SK-N-SH treated with all-trans-retinoic acid at 6 μM for 48 hours (cell line): Measurements from ENCODE around the gene RASGRF2.

Experiments used
- ATAC-seq: fragments of 200-7000 bp; cut with Tn5 transposase; 3 replicates; pipeline ENCODE4 v1.9.1; 2020; ENCODE audit warnings: mild to moderate bottlenecking, moderate library complexity
- ARNTL ChIP-seq: fragments of 450-650 bp; formaldehyde crosslinking; IDR thresholded peaks from 2 replicates; pipeline ENCODE4 v1.5.0; 2020; ENCODE audit warnings: low read depth, mild to moderate bottlenecking, moderate library complexity, borderline replicate concordance
- CSDC2 ChIP-seq: fragments of 250-450 bp; sonication (Bioruptor Pico); IDR thresholded peaks from 2 replicates; pipeline ENCODE4 v1.5.0; 2020; ENCODE audit warnings: mild to moderate bottlenecking, moderate library complexity
- ESRRG ChIP-seq: fragments of 250-450 bp; sonication (Bioruptor Pico); IDR thresholded peaks from 2 replicates; pipeline ENCODE4 v1.6.1; 2021; ENCODE audit warnings: mild to moderate bottlenecking
- GLIS3 ChIP-seq: fragments of 250-450 bp; sonication (Bioruptor Pico); IDR thresholded peaks from 2 replicates; pipeline ENCODE4 v1.5.0; 2020; ENCODE audit warnings: mild to moderate bottlenecking, moderate library complexity
- ISL1 ChIP-seq: fragments of 250-450 bp; sonication (Bioruptor Pico); IDR thresholded peaks from 2 replicates; pipeline ENCODE4 v2.1.2; 2022; ENCODE audit warnings: mild to moderate bottlenecking, moderate library complexity
- OSR1 ChIP-seq: fragments of 250-450 bp; sonication (Bioruptor Pico); IDR thresholded peaks from 2 replicates; pipeline ENCODE4 v1.8.0; 2022; ENCODE audit warnings: moderate library complexity, mild to moderate bottlenecking, inconsistent platforms
- PPARA ChIP-seq: fragments of 250-450 bp; sonication (Bioruptor Pico); IDR thresholded peaks from 2 replicates; pipeline ENCODE4 v1.5.0; 2020; ENCODE audit warnings: mild to moderate bottlenecking, borderline replicate concordance
- SNAI2 ChIP-seq: fragments of 250-450 bp; sonication (Bioruptor Pico); IDR thresholded peaks from 2 replicates; pipeline ENCODE4 v1.5.0; 2020; ENCODE audit warnings: mild to moderate bottlenecking, moderate library complexity
- TCF4 ChIP-seq: fragments of 250-450 bp; sonication (Bioruptor Pico); IDR thresholded peaks from 2 replicates; pipeline ENCODE4 v1.8.0; 2021; ENCODE audit warnings: mild to moderate bottlenecking, moderate library complexity, borderline replicate concordance
- TOX ChIP-seq: fragments of 250-450 bp; sonication (Bioruptor Pico); IDR thresholded peaks from 2 replicates; pipeline ENCODE4 v1.8.0; 2021; ENCODE audit warnings: mild to moderate bottlenecking, moderate library complexity, borderline replicate concordance
- ZC3H10 ChIP-seq: fragments of 250-450 bp; sonication (Bioruptor Pico); IDR thresholded peaks from 2 replicates; pipeline ENCODE4 v1.5.1; 2021; ENCODE audit warnings: mild to moderate bottlenecking, moderate library complexity
- ZFP30 ChIP-seq: fragments of 450-650 bp; formaldehyde crosslinking; IDR thresholded peaks from 2 replicates; pipeline ENCODE4 v1.5.0; 2022; ENCODE audit warnings: mild to moderate bottlenecking, moderate library complexity
- ZNF565 ChIP-seq: fragments of 450-650 bp; formaldehyde crosslinking; conservative IDR thresholded peaks from 2 replicates; pipeline ENCODE4 v1.5.0; 2020; ENCODE audit warnings: low read depth, mild to moderate bottlenecking, moderate library complexity
- ZNF70 ChIP-seq: fragments of 450-650 bp; formaldehyde crosslinking; IDR thresholded peaks from 2 replicates; pipeline ENCODE4 v1.5.0; 2020; ENCODE audit warnings: mild to moderate bottlenecking, moderate library complexity
- ZNF8 ChIP-seq: fragments of 450-650 bp; formaldehyde crosslinking; IDR thresholded peaks from 2 replicates; pipeline ENCODE4 v1.5.0; 2020; ENCODE audit warnings: mild to moderate bottlenecking, moderate library complexity
- TF ChIP-seq, protein P1 (sequence below): fragments of 250-450 bp; sonication (Bioruptor Pico); IDR thresholded peaks from 2 replicates; pipeline ENCODE4 v1.8.0; 2021; ENCODE audit warnings: low read depth, mild to moderate bottlenecking, moderate library complexity, borderline replicate concordance
- TF ChIP-seq, protein P2 (sequence below): fragments of 250-450 bp; sonication (Bioruptor Pico); IDR thresholded peaks from 2 replicates; pipeline ENCODE4 v1.8.0; 2020; ENCODE audit warnings: mild to moderate bottlenecking, moderate library complexity, borderline replicate concordance
- TF ChIP-seq, protein P3 (sequence below): fragments of 250-450 bp; sonication (Bioruptor Pico); IDR thresholded peaks from 2 replicates; pipeline ENCODE4 v1.5.0; 2020; ENCODE audit warnings: mild to moderate bottlenecking, moderate library complexity
- TF ChIP-seq, protein P4 (sequence below): fragments of 250-450 bp; sonication (Bioruptor Pico); IDR thresholded peaks from 2 replicates; pipeline ENCODE4 v1.5.1; 2020; ENCODE audit warnings: low read depth, mild to moderate bottlenecking, moderate library complexity
- TF ChIP-seq, protein P5 (sequence below): fragments of 250-450 bp; sonication (Bioruptor Pico); IDR thresholded peaks from 2 replicates; pipeline ENCODE4 v1.5.1; 2021; ENCODE audit warnings: mild to moderate bottlenecking, moderate library complexity

The RASGRF2 gene

DNA sequence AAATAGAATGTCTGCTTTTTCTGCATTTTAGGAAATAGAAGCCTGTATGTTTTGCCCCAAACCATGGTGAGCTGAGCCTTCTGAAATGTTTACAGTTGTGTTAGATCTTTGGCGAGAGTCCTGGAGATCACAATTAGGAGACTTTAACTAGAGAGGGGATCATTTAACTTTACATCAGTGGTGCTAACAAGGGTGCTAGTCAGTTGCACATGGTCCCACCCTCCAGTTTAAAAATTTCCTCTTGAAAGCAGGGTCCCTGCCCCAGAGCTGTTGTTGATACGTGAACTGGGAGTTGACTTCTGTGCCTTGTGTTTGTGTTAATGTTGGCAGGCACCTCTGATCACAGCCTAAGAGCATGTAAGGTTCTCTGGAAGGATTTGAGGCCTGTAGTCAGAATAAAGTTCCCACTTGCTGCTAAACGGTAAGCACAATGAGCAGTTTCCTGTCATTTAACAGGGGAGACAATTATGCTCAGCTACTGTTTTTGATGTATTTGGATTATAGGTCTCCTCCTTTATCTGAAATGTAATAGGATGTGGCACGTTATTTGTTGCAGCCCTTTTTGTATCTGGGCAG, 43.7 kb downstream of the RASGRF2 start:
- TF ChIP-seq SNAI2 (CRISPR knock-in tag) (no peak), ARNTL (CRISPR knock-in tag) (no peak), ZC3H10 (no peak), ZNF70 (CRISPR knock-in tag) (no peak), CSDC2 (CRISPR knock-in tag) (no peak), GLIS3 (CRISPR knock-in tag) (no peak), ZFP30 (CRISPR knock-in tag) (no peak), ISL1 (CRISPR knock-in tag) (no peak), TCF4 (no peak), ZNF8 (CRISPR knock-in tag) (no peak), TOX (CRISPR knock-in tag) (no peak)
- TF ChIP-seq, protein P1, sequence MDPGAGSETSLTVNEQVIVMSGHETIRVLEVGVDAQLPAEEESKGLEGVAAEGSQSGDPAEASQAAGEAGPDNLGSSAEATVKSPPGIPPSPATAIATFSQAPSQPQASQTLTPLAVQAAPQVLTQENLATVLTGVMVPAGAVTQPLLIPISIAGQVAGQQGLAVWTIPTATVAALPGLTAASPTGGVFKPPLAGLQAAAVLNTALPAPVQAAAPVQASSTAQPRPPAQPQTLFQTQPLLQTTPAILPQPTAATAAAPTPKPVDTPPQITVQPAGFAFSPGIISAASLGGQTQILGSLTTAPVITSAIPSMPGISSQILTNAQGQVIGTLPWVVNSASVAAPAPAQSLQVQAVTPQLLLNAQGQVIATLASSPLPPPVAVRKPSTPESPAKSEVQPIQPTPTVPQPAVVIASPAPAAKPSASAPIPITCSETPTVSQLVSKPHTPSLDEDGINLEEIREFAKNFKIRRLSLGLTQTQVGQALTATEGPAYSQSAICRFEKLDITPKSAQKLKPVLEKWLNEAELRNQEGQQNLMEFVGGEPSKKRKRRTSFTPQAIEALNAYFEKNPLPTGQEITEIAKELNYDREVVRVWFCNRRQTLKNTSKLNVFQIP (CRISPR knock-in tag): no peak
- TF ChIP-seq, protein P2, sequence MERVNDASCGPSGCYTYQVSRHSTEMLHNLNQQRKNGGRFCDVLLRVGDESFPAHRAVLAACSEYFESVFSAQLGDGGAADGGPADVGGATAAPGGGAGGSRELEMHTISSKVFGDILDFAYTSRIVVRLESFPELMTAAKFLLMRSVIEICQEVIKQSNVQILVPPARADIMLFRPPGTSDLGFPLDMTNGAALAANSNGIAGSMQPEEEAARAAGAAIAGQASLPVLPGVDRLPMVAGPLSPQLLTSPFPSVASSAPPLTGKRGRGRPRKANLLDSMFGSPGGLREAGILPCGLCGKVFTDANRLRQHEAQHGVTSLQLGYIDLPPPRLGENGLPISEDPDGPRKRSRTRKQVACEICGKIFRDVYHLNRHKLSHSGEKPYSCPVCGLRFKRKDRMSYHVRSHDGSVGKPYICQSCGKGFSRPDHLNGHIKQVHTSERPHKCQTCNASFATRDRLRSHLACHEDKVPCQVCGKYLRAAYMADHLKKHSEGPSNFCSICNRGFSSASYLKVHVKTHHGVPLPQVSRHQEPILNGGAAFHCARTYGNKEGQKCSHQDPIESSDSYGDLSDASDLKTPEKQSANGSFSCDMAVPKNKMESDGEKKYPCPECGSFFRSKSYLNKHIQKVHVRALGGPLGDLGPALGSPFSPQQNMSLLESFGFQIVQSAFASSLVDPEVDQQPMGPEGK (CRISPR knock-in tag): no peak
- TF ChIP-seq, protein P3, sequence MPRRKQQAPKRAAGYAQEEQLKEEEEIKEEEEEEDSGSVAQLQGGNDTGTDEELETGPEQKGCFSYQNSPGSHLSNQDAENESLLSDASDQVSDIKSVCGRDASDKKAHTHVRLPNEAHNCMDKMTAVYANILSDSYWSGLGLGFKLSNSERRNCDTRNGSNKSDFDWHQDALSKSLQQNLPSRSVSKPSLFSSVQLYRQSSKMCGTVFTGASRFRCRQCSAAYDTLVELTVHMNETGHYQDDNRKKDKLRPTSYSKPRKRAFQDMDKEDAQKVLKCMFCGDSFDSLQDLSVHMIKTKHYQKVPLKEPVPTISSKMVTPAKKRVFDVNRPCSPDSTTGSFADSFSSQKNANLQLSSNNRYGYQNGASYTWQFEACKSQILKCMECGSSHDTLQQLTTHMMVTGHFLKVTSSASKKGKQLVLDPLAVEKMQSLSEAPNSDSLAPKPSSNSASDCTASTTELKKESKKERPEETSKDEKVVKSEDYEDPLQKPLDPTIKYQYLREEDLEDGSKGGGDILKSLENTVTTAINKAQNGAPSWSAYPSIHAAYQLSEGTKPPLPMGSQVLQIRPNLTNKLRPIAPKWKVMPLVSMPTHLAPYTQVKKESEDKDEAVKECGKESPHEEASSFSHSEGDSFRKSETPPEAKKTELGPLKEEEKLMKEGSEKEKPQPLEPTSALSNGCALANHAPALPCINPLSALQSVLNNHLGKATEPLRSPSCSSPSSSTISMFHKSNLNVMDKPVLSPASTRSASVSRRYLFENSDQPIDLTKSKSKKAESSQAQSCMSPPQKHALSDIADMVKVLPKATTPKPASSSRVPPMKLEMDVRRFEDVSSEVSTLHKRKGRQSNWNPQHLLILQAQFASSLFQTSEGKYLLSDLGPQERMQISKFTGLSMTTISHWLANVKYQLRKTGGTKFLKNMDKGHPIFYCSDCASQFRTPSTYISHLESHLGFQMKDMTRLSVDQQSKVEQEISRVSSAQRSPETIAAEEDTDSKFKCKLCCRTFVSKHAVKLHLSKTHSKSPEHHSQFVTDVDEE (CRISPR knock-in tag): no peak
- no peak for ATAC-seq

DNA sequence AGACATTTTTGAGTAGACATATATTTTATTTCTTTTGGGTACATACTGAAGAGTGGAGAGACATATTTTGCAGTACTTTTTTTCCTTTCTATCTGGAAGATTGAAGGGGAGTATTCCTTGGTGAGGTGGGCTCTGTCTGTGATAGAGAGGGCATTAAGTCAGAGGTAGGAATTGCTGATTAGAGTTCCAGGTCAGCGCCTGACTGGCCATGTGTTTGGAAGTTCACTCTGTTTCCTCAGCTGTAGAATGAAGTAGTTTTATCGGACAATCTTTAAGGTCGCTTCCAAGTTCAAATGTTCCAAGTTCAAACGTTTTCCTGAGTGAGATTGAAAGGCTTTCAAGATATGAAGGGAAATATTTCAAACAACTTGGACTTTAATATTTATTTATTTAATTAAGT, 45.5 kb downstream of the RASGRF2 start:
- ATAC-seq: no peak
- TF ChIP-seq ARNTL (CRISPR knock-in tag) (no peak), CSDC2 (CRISPR knock-in tag) (no peak), ZNF8 (CRISPR knock-in tag) (no peak), OSR1 (no peak), ESRRG (CRISPR knock-in tag) (no peak), SNAI2 (CRISPR knock-in tag) (no peak), TCF4 (no peak), GLIS3 (CRISPR knock-in tag) (no peak), ZC3H10 (no peak), PPARA (CRISPR knock-in tag) (no peak), ISL1 (CRISPR knock-in tag) (no peak), TOX (CRISPR knock-in tag) (no peak), ZNF565 (CRISPR knock-in tag) (no peak)
- TF ChIP-seq, protein P4, sequence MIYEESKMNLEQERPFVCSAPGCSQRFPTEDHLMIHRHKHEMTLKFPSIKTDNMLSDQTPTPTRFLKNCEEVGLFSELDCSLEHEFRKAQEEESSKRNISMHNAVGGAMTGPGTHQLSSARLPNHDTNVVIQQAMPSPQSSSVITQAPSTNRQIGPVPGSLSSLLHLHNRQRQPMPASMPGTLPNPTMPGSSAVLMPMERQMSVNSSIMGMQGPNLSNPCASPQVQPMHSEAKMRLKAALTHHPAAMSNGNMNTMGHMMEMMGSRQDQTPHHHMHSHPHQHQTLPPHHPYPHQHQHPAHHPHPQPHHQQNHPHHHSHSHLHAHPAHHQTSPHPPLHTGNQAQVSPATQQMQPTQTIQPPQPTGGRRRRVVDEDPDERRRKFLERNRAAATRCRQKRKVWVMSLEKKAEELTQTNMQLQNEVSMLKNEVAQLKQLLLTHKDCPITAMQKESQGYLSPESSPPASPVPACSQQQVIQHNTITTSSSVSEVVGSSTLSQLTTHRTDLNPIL (CRISPR knock-in tag): no peak
- TF ChIP-seq, protein P2 (CRISPR knock-in tag): no peak
- TF ChIP-seq, protein P5, sequence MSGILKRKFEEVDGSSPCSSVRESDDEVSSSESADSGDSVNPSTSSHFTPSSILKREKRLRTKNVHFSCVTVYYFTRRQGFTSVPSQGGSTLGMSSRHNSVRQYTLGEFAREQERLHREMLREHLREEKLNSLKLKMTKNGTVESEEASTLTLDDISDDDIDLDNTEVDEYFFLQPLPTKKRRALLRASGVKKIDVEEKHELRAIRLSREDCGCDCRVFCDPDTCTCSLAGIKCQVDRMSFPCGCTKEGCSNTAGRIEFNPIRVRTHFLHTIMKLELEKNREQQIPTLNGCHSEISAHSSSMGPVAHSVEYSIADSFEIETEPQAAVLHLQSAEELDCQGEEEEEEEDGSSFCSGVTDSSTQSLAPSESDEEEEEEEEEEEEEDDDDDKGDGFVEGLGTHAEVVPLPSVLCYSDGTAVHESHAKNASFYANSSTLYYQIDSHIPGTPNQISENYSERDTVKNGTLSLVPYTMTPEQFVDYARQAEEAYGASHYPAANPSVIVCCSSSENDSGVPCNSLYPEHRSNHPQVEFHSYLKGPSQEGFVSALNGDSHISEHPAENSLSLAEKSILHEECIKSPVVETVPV (CRISPR knock-in tag): no peak
- TF ChIP-seq, protein P1 (CRISPR knock-in tag): no peak
- TF ChIP-seq, protein P3 (CRISPR knock-in tag): no peak
- TF ChIP-seq, all 23 proteins: peak for 0
